ENCODE results near the gene GAB2. TPM values are rescaled to one million over a fixed set of nuclear protein-coding genes. Genes with fewer than 3 reads are reported as not detected.
"Not testable (repeated sequence)": the region's sequence is repeated elsewhere in the genome, so short reads cannot be mapped to it uniquely, and the experiment has no call there.

The GAB2 gene
- total RNA-seq, 1 donor from 2014 or later: 65.8 TPM

GRCh38 chr11:78237293-78238046 lies 180.2 kb downstream of the GAB2 start:
- Histone ChIP-seq H3K27me3 (no peaks in the 10 kb centered on the region), H3K4me3 (no peak overlapping the region), H3K27ac (no peak overlapping the region), H3K4me1 (peaks cover 6% of the 10 kb centered on the region), H3K9me3 (no peaks in the 10 kb centered on the region), H3K36me3 (peaks cover 10% of the 10 kb centered on the region)
- ATAC-seq (no peak), DNase-seq (no peak)
- TF ChIP-seq CTCF (IDR thresholded peaks at IDR 0.05): no peak
- intact Hi-C loops (cut with DNase I): no loop called here

- intact Hi-C loops (cut with DNase I): no loop called here
- Histone ChIP-seq H3K9me3 (no peaks in the 10 kb centered on the region), H3K4me1 (peaks cover 17% of the 10 kb centered on the region)
Measured at GRCh38 chr11:78234006-78234405, 183.6 kb downstream of the GAB2 start.

DNA sequence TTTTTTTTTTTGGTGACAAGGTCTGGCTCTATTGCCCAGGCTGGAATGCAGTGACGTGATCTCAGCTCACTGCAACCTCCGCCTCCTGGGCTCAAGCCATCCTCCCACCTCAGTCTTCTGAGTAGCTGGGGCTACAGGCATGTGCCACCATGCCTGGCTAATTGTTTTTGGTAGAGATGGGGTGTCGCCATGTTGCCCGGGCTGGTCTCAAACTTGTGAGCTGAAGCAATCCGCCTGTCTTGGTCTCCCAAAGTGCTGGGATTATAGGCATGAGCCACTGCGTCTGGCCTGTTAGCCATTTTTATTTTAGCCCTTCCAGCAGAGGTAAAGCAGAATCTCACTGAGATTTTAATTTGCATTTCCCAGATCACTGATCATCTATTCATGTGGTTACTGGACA lies 184.6 kb downstream of the GAB2 start:
- ATAC-seq; H3K36me3 ChIP-seq; H3K9me3 ChIP-seq; H3K27me3 ChIP-seq; H3K27ac ChIP-seq; DNase-seq; intact Hi-C loops (cut with DNase I); H3K4me3 ChIP-seq: not testable (repeated sequence)
- H3K4me1 ChIP-seq: peaks cover 17% of the 10 kb centered on the region

More at GRCh38 chr11:78234006-78234405, 183.6 kb downstream of the GAB2 start:
- ATAC-seq: no peak
- no peak for TF ChIP-seq CTCF (IDR thresholded peaks at IDR 0.05)
- Histone ChIP-seq H3K27ac (no peak overlapping the region), H3K27me3 (no peaks in the 10 kb centered on the region), H3K36me3 (peaks cover 10% of the 10 kb centered on the region), H3K4me3 (no peak overlapping the region)
- no peak for DNase-seq

- intact Hi-C loops (cut with DNase I): no loop called here
- peaks cover 17% of the 10 kb centered on the region for H3K4me1 ChIP-seq
Measured at GRCh38 chr11:78231962-78232501, 185.6 kb downstream of the GAB2 start.

GRCh38 chr11:78230161-78230877 lies 187.3 kb downstream of the GAB2 start:
- H3K9me3 ChIP-seq: no peaks in the 10 kb centered on the region
- TF ChIP-seq CTCF (IDR thresholded peaks at IDR 0.05): no peak
- H3K27me3 ChIP-seq: no peaks in the 10 kb centered on the region
- DNase-seq (no peak), ATAC-seq (no peak)
- H3K4me1 ChIP-seq: peaks cover 17% of the 10 kb centered on the region
- H3K4me3 ChIP-seq: no peak overlapping the region
- peaks cover 27% of the 10 kb centered on the region for H3K36me3 ChIP-seq
- no peak overlapping the region for H3K27ac ChIP-seq
- intact Hi-C loops (cut with DNase I): no loop called here

More at GRCh38 chr11:78231962-78232501, 185.6 kb downstream of the GAB2 start:
- H3K27ac ChIP-seq: no peak overlapping the region
- no peaks in the 10 kb centered on the region for H3K27me3 ChIP-seq
- H3K9me3 ChIP-seq: no peaks in the 10 kb centered on the region
- no peak overlapping the region for H3K4me3 ChIP-seq
- H3K36me3 ChIP-seq: peaks cover 10% of the 10 kb centered on the region
- no peak for TF ChIP-seq CTCF (IDR thresholded peaks at IDR 0.05)
- ATAC-seq (no peak), DNase-seq (no peak)

- H3K27me3 ChIP-seq: no peaks in the 10 kb centered on the region
- no peak for TF ChIP-seq CTCF (IDR thresholded peaks at IDR 0.05)
- no peaks in the 10 kb centered on the region for H3K9me3 ChIP-seq
- ATAC-seq (no peak), DNase-seq (no peak)
- H3K4me1 ChIP-seq: peaks cover 17% of the 10 kb centered on the region
- no peak overlapping the region for H3K27ac ChIP-seq
- peaks cover 40% of the 10 kb centered on the region for H3K36me3 ChIP-seq
- intact Hi-C loops (cut with DNase I): loop anchor here (10.0 kb wide), 2 partner anchors 186 to 336 kb away; partner anchors contain the start of gene GAB2
- H3K4me3 ChIP-seq: no peak overlapping the region
Measured at GRCh38 chr11:78229106-78229505, 188.5 kb downstream of the GAB2 start.

All from upper lobe of right lung (tissue), 1 donor.